HG03175 (cell line): ENCODE data around the gene CPHXL.

Experiments
- ATAC-seq: cut with Tn5 transposase; IDR thresholded peaks from one replicate; pipeline ENCODE4 v1.9.1; 2021; ENCODE audit warnings: mild to moderate bottlenecking, moderate library complexity; ENCODE audit not compliant: unreplicated experiment

CPHXL gene

DNA sequence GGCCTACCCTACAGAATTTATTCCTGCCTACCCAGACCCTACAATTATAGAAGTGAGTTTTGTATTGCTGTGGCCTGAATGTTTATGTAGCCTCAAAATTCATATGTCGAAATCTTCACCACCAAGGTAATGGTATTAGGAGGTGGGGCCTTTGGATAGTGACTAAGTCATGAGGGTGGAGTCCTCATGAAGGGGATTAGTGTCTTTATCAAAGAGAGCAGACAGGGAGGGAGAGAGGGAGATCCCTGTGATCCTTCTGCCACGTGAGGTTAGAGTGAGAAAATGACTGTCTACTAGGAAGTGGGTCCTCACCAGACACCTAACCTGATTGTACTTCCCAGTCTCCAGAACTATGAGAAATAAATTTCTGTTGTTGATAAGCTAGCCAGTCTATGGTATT is 24.0 kb downstream of the CPHXL start:
- ATAC-seq: no peak

DNA sequence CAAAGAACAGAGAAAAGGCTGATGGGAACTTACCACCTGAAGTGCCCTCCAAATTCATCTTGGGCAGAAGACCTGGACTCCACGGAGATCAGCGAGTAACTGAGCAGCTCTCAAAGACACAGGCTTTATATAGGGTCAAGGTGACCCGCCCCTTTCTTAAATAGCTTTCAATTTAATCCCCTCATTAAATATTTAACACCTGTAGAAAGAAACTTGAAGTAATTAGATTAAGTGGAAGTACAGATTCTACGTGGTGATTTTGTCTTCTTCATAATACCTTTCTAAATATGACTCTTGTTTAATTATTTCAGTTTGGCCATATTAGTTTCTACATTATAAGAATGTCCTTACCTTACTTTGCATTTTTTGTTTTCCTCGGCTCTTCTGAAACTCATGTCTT is 24.9 kb downstream of the CPHXL start, which contains the start of gene DUXB:
Gene DUXB (minus strand): TSS at position 101 of the 400 bp plus-strand sequence. CDS start 43 bp downstream, at position 58.
- ATAC-seq: no peak

DNA sequence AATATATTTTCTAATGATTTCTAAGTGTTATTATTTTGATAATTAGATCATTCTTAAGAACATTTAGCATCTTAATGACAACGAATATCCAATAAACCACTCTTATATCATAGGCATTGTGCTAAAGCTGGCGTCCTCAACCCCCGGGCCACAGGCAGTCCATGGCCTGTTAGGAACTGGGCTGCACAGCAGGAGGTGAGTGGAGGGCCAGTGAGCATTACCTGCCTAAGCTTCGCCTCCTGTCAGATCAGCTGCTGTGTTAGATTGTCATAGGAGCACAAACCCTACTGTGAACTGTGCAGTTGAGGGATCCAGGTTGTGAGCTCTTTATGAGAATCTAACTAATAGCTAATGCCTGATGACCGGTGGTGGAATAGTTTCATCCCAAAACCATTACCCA is 28.7 kb downstream of the CPHXL start:
- ATAC-seq: no peak

DNA sequence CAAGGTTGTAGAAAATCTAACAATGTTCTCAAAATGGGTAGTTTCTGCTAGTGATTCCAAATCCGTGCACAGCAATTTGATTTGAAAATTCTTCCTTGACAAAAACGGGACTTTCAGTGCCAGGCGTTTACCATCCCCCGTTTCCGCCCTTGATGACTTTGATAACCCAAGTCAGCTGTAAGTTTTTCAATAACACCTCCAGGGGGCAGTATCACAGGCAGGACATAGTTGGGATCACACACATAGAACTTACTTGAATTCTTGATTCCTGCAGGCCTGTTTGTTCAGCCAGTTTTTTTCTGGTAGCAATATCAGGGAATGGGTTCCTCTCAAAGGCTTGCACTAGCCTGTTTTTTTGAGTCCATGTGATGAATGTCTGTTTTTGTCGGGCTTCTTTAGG is 30.6 kb downstream of the CPHXL start:
- ATAC-seq: no peak

GRCh38 chr16:75687361-75687760 is 38.9 kb downstream of the CPHXL start:
- no peak for ATAC-seq

DNA sequence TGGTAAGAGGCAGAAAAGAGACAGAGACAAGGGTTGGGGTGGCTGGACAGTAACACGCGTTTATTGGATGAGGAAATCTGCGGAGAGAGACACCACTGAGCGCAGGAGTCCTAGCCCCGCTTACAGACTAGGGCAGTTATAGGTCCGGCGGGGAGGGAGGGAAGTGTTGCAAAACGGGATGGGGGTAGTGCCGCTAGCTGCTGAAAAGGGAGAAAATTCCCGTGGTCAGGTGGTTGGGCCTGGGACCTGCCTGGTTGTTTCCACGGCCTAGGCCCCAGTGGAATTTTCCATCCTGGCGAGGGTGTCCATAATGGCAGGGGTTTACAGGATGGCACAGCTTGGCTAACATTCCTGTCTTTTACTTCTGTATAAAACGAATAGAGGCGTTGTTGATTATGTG is 44.0 kb downstream of the CPHXL start:
- ATAC-seq: no peak

DNA sequence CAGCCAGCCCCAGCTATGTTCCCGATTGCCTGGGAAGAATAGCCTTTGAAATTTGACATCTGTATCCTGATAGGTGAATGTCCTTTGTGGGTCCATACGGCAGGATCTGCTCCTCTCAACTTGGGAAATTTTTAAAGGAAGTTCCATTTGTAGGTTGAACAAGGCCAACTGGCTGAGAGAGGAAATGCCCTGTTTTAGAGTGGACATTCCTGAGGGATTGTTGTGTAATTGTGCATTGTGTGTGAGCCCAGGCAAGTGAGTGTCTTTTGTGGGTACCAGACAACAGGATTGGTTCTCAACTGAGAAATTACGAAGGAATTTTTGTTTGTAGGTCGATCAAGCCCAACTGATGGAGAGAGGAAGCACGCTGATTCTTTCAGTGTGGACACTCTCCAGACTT is 46.9 kb downstream of the CPHXL start:
- no peak for ATAC-seq

- no peak for ATAC-seq
Measured at GRCh38 chr16:75676909-75677308, 49.4 kb downstream of the CPHXL start, which contains the start of gene CPHXL2. TSS of gene CPHXL2 (minus strand) at chr16:75677009. CDS start at chr16:75676999, 10 bp downstream.

GRCh38 chr16:75667503-75667902 is 58.8 kb downstream of the CPHXL start:
- no peak for ATAC-seq
